HG02610 (cell line): ENCODE data around the gene NDUFB4.
A peak's percentile ranks its signal among the peaks of the same experiment; 100 is the strongest.
"Not testable (repeated sequence)": the region's sequence is repeated elsewhere in the genome, so short reads cannot be mapped to it uniquely, and the experiment has no call there.

Experiments used
- ATAC-seq: cut with Tn5 transposase; IDR thresholded peaks from one replicate; pipeline ENCODE4 v1.9.1; 2021; ENCODE audit warnings: mild to moderate bottlenecking, moderate library complexity; ENCODE audit not compliant: unreplicated experiment

The NDUFB4 gene

DNA sequence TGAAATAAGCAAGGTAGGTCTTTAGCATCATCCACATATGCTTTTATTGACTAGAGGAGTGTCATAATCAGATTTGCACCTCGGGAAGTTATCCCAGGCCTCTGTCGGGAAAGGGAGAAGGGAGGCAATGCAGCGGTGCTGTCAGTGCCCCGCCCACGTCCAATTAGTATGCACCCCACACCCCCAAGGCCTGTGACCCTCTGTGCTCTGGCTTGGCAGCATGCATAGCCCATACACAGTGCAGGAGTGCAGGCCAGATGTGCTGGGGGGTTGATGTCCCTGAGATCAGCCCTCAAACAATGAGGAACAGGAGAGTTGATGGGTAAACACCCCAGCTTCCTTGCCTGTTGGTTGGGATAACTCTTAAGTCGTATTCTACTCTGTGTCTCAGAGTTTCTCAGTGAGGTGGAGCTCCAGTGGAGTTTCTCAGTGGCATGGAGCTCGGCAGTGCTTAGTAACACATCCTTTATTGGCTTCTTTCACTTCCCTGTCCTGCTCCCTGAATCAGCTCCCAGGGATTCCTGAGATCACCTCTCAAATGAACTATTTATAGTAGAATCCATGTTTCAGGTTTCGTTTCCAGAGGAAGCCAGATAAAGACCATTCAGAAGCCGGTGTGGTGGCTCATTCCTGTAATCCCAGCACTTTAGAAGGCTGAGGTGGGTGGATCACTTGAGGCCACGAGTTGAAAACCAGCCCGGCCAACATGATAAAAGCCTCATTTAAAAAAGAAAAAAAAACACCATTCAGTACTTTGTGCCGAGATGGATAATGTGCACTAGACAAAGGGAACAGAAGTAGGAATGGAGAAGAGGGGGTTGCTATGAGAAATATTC lies 26.7 kb upstream of the NDUFB4 start:
- no peak for ATAC-seq

DNA sequence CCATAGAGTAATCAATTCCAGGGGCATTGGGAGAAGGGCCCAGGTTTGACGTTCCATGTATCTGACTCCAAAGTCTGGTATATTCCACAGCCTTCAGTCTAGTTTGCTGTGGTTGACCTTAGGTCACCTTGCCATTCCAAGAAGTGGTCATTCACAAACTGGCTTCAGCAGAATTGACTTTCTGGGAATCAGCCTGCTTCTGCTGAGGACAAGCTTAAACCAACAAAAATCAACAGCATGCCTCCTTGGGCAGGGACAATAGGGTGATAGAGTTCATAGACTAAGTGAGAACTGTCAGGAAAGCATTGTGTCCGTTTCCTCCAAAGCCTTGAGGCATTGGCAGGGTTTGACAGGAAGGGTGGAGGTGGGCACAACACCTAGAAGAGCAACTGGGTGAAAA lies 24.1 kb upstream of the NDUFB4 start:
- no peak for ATAC-seq

DNA sequence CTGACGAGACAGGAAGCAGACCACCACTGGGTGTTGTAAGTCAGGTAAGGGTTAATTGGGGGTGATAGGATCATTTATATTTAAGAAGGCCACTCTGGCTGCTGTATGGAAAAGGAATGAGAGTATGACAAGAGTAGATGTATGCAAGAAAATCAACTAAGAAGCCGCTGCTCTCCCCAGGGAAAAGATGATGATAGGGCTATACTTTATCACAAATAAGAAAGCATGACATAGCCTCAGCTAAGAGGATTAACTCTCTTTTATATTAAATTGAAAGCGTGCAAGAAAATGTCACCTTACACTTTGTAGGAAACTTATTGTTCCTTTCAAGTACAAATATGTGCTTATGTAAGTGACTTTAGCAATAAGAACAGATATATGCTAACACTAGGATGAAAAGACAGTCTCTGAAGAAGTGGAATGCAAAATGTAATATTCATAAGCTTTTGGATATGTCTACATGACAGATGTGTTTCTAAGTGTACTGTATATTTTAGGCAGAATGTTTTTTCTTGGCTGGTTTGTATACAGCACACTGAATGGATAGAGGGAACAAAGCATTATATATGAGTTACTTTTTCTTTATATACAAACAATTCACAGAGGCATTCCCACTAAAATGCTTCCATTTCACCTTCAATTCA lies 8.7 kb upstream of the NDUFB4 start:
- ATAC-seq: no peak

DNA sequence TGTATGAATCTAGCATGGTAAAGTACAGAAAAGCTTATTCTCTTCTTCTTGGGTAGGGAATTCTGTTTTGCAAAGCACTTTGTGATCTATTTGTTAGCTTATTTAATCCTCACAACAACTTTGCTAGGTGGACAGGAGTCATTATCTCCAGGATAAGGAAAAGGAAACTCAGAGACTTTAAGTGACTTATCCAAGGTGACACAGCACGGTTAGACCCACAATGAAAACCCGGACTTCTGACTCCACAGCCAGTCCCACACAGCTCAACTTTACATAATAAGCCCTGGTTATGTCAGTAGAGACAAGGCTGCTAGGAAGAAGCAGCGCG lies 384 bp upstream of the NDUFB4 start:
- no peak for ATAC-seq

DNA sequence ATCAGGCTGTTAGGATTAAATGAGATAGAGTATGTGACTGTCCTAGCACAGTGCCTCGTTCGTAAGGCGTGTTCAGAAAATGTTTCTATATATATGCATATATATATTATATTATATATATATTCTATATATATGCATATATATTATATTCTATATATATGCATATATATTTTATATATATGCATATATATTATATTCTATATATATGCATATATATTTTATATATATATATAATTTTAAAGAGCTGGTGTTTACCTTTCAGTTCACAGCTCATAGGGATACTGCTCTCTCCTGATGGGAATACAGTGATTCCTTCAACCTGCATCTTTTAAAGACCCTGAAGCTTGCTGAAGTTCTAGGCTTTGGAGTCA lies 702 bp downstream of the NDUFB4 start:
- no peak for ATAC-seq

DNA sequence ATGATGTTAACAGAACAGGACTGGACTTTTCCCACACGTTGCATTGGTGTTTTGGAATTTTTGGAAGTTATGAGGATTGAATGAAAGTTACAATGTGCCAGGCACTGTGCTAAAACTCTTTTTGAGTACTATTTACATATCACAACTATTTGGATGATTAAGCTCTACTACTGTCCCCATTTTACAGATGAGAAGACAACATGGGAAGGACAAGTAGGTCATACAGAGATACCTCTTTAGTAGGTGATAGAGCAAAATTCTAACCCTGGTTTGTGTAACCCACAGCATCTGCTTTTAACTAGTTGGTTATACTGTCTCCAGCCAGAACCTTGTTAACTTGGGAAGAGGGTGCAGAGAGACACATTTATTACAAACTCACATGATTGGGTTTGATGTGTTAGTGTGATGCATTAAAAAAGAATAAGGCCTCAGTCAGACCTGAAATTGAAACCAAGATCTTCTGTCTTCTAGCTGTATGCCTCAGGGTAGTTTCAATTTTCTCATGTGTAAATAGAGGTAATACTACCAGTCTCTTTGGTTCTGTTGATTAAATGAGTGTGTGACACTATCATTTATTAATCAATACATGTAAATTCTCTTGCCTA lies 1.4 kb downstream of the NDUFB4 start:
- peak; percentile 42 for ATAC-seq

DNA sequence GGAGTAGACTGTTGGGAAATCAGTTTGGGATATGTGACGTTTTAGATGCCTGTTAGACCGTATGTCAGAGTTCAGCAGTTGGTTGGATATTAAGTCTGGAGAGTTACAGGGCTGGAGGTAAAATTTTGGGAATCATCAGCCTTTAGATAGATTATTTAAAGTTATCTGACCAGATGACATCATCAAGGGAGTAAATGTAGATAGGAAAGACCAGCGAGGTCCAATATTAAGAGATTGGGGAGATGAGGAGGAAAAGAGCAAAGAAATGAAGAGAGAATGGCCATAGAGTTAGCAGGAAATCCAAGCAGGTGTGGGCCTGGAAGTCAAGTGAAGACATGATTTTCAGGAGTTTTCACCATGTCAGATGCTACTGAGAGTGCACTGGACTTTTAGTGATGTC lies 3.1 kb downstream of the NDUFB4 start:
- ATAC-seq: no peak

DNA sequence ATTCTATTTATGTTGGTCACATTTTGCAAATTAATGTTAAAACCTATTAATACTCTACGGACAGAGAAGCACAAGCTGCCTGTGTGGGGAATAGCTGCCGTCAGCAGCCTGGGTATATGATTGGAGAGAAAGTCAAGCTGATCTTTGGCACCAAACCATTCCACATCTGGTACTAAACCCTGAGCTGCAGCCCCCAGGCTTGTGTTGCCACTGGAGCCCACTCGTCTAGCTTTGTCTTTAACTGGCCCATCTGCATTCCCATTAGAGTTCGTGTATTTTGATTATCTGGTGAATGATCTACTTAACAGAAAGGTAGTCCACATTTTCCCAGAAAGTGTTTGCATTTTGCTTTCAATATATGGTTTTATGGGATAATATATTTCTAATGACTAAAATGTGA lies 5.4 kb downstream of the NDUFB4 start:
- no peak for ATAC-seq

DNA sequence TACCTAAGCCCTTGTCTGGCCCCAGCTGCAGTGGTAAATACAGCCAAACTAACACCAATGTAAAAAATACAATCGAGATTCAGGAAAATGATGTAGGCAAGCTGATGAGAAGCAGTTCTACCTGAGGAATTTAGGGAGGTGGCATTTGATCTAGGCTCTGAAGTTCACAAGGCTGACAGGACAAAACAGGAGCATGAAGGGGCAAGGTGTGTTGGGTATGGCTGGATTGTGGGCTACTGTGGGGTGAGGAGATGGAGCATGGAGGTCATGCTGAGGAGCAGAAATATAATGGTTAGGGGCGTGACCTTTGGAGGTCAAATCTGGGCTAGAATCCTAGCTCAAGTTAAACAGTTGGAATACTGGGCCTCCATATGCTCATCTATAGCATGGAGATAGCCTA lies 6.5 kb downstream of the NDUFB4 start:
- no peak for ATAC-seq

DNA sequence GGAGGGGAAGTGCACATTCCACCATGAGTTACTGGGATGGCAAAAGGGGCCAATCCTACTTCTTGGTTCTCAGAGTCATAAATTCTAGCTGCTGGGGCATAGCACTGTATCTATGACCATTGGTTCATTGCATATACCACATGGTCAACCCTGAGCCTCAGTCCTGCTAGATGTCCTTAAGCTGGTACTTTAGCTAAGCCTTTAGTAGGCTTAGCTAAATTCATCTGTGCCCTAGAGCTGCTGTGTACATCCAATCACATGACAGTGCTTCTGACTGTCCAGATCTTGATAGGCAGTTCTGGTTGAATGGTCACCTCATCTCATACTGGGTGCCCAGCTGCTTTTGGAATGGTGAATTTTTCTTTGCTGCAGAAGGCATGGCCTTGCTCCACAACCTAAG lies 8.2 kb downstream of the NDUFB4 start:
- no peak for ATAC-seq

DNA sequence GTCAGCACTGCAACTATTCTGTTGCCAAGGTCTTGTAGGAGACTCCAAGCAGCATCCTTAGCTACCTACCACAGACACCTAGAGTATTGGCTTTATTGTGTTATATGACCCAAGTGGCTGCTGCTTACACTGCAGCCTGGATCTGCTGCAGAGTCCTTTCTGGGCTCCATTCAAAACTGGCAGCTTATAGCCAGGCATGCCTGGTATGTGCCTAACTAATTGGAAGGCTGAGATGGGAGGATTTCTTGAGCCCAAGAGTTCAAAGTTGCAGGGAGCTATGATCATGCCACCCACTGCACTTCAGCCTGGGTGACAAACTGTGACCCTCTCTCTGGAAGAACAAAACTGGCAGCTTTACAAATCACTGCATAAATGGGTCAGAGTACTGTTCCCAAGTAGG lies 8.6 kb downstream of the NDUFB4 start:
- no peak for ATAC-seq

DNA sequence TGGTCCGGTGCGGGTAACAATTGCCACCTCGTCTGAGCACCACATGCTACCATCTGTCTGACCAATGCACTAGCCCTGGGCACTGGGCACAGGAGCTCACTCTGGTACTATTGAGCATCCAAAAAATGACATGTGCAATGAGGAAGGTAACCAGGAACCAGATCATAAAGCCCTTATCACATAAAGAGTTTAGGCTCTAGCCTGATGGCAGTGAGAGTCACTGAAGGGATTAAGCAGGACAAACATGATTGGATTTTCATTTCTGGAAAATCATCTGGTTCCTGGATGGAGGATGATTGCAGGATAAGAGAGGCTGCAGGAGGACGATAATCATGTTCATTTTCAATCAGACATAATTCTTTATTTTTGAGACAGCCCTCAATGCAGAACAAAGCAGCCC lies 12.4 kb downstream of the NDUFB4 start:
- no peak for ATAC-seq

DNA sequence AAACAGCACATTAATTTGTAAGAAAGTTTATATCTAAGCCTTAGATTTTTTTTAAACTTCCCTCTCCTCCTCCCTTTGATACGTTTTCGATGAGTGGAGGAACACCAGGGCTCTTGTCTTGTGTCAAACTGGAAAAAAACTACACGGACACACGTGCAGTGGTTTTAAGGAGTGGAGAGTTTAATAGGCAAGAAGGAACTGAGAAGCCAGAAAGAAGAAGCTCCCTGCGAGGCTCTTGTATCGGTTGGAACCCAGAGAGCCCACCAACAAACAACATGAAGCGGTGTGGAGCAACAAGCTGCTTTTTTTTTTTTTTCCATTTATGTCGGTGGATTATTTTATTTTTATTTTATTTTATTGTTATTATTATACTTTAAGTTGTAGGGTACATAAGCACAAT lies 18.6 kb downstream of the NDUFB4 start:
- no peak for ATAC-seq

DNA sequence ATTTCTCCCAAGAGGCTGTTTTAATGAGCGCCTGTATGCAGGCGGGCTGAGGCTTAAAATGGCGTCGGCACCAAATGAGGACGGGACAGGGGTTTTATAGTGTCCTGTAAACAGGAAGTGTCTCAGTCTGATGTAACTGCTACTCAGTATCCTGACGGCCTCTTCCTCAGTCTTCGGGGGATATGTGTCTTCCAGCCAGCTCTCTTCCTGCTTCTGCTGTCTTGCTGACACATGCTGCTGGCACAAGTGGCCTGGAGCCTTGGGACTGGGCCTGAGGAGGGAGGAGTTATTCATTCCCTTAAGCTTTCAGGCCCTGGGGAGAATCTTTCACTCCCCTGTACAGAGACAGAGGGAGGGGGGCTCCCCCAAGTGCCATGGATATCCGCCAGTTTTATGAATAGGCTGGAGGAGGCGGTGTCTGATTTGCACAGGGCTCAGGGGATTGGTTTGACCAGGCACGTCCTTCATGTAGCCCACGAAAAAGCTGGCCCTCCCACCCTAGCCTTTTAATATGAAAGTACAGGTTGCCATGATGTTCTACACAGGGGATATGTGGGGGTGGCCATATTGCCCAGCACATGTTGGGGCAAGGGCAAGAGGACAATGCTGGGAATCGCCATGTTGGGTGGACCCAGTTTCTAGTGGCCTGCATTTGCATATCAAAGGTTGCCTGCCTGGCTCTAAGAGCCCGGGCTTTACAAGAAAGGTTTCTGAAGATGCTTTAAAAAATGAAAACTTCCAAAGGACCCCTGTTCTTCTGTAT lies 19.9 kb downstream of the NDUFB4 start:
- no peak for ATAC-seq

DNA sequence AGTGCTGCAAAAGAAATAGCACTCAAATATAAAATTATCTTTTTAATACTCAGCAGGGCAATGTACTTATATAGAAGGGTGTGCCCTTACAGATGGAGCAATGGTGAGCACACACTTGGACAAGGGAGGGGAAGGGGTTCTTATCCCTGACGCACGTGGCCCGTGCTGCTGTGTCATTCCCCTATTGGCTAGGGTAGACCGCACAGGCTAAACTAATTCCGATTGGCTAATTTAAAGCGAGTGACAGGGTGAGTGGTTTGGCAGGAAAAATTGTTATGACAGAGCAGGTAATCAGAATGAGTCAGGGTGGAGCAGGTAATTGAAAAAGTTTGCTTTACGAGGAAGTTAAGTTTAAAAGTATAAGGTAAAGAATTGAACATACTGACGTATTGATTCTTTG lies 20.6 kb downstream of the NDUFB4 start:
- not testable (repeated sequence) for ATAC-seq

DNA sequence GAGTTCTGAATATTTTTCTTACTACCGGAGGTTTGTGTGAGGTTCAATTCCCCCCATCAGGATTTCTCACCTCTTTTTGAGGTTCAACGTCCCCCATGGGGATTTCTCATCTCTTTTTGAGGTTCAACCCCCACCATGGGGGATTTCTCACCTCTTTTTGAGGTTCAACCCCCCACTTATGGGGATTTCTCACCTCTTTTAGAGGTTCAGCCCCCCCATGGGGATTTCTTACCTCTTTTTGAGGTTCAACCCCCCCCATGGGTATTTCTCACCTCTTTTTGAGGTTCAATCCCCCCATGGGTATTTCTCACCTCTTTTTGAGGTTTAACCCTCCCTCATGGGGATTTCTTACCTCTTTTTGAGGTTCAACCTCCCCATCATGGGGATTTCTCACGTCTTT lies 26.3 kb downstream of the NDUFB4 start:
- ATAC-seq: no peak

DNA sequence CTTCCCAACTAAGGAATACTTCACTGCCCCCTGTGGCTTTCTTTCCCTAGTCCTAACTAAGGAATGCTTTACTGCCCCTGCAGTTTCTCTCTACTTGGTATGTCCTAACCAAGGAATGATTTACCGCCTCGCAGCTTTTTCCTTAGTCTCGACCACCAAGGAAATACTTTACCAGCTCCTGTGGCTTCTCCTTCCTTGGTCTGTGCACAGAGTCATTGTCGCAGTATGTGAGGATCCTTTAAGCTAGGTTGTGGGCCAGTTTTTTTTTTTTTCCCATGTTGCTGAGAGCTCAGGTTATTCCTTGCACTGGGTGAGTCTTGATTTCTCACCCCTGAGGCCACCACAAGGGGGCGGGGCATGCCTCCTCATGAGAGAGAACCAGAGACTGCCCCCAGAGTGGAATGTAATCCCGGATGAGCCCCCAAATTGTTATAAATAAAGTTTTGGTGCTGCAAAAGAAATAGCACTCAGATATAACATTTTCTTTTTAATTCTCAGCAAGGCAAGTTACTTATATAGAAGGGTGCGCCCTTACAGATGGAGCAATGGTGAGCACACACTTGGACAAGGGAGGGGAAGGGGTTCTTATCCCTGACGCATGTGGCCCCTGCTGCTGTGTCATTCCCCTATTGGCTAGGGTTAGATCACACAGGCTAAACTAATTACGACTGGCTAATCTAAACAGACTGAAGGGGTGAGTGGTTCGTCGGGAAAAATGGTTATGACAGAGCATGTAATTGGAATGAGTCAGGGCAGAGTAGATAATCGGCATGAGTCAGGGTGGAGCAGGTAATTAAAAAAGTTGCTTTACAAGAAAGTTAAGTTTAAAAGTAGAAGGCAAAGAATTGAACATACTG lies 27.0 kb downstream of the NDUFB4 start:
- ATAC-seq: no peak

DNA sequence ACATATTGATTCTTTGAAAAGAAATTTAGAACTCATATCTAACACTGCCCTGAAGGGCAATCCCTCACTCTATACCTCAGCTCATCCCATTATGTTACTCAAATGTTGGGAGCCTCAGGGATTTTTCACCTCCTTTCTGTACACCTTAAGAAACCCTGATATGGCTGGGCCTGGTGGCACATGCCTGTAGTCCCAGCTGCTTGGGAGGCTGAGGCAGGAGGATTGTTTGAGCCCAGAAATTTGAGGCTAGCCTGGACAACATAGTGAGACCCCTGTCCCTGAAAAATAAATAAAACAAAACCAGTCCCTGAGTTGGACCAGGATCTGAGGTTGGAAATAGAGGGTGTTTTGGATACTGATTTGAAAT lies 27.6 kb downstream of the NDUFB4 start:
- no peak for ATAC-seq

DNA sequence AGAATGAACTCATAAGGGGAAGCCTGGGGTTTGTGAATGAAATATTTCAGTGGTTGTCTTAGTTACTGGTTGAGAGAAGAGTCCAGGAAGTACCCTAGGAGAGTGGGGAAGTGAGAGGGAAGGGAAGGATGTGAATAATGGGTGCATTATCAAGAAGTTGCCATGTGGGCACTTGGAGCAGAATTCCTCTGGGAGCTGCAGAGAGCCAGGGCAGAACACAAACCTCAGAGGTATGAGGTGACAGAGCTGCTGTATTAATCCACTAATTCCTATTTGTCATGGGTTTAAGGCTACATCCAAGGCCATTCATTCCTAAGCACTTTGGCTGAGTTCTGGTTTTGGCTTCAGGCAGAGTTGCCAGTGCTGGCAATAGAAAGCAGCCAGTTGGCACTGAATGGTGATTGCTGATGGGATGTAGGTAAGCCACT lies 29.0 kb downstream of the NDUFB4 start:
- no peak for ATAC-seq

DNA sequence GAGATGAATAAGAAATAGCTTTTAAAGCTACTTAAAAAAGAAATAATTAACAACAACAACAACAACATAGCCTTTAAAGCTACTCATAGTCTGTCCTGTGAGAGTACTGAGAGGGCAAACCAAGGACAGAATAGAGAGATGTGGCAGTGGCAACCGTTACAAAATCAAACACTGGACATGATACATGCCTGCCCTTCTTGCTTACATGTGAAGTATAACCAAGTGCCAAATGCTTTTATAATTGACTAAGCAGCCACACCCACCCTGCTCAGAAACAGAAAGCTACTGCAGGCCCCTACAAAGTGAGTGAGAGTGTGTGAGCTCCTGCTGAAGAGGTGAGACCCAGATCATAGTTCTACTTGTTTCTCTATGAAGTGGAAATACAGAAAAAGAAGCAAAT lies 38.4 kb downstream of the NDUFB4 start:
- no peak for ATAC-seq
